Activated gamma-delta T cell treated with anti-CD3 and anti-CD28 coated beads, Interleukin-2, amount 50 U/mL, for 16 hours (primary cell): ENCODE results near the gene TJAP1.

ENCODE experiments used
- DNase-seq: peaks from one replicate; pipeline ENCODE4 v3.0.0-alpha.2; 2020; ENCODE audit warnings: low read depth

TJAP1 gene, protein sequence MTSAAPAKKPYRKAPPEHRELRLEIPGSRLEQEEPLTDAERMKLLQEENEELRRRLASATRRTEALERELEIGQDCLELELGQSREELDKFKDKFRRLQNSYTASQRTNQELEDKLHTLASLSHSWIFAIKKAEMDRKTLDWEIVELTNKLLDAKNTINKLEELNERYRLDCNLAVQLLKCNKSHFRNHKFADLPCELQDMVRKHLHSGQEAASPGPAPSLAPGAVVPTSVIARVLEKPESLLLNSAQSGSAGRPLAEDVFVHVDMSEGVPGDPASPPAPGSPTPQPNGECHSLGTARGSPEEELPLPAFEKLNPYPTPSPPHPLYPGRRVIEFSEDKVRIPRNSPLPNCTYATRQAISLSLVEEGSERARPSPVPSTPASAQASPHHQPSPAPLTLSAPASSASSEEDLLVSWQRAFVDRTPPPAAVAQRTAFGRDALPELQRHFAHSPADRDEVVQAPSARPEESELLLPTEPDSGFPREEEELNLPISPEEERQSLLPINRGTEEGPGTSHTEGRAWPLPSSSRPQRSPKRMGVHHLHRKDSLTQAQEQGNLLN

DNA sequence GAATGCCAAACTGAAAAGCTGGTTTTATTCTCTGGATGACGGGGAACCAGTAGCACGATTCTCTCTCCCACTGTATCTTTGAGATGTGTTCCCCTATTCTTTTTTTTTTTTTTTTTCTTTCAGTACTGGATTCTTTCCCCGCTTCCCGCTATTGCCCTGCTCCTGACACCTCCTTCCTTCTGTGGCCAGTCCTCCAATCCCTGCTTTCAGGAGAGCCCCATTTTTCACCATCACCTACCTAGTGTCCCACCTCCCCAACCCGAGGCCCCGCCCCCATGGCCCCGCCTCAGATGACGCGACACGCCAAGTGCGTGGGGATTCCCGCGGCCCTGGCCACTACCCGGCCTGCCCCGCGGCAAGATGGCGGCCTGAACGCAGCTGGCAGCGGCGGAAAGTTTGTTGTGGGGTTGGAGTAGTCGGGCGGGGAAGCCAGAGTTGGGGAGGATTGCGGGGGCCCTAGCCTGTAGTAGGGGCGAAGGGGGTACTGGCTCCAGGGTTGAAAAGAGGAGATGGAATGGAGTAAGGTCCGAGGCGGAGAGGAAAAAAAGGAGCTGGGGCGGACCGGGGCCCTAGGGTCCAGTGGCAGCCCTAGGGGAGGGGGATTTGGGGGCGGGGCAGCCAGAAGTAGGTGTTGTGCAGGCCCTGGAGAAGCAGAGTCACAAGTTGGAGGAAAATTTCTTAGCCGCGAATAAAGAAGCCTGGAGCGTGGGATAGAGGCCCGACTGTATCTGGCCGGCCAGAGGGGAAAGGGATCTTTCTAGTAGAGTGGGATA lies at the start of gene TJAP1:
Gene TJAP1, plus strand, starts transcription at position 336 of the 773 bp plus-strand sequence. CDS start 21,432 bp downstream, outside the sequence.
- peak; percentile 96 for DNase-seq

DNA sequence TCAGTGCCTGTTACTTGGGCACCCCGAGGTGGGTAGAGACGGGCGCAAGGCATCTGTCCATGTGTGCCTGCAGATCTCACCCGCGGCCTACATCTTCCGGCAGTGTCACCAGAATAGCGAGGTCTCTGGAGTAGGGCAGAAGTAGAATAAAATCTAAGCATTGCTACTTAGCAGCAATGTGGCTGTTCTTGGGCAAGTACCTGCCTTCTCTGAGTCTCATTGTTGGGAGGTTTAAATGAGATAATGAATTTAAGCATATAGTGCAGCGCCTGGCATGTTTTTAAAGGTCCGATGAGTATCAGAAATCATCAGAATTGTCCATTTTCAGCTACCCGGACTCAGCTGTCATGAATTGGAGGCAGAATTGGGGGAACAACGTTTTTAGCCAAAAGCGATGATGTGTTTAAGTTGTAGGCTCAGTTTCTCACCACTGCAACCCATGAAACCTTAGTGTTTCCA lies 49.2 kb upstream of the TJAP1 start:
- no peak for DNase-seq

DNA sequence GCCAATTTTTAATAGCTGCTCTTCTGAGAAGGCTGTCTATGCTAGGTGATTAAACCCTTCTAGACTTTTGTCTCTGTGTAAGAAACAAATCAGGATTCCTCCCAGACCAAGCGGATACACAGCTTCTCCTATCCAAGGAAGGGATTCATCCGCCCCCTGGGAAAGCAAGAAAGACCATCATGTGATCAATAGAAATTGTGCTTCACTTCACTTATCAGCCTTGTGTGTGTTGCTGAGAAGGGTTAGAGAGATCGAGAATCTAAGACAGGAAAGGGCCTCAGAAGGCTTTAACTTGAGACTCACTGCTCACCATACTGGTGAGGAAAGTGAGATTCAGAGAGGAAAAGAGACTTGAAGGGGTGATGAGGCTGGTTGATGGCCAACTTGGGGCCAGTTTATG lies 48.5 kb upstream of the TJAP1 start:
- no peak for DNase-seq

DNA sequence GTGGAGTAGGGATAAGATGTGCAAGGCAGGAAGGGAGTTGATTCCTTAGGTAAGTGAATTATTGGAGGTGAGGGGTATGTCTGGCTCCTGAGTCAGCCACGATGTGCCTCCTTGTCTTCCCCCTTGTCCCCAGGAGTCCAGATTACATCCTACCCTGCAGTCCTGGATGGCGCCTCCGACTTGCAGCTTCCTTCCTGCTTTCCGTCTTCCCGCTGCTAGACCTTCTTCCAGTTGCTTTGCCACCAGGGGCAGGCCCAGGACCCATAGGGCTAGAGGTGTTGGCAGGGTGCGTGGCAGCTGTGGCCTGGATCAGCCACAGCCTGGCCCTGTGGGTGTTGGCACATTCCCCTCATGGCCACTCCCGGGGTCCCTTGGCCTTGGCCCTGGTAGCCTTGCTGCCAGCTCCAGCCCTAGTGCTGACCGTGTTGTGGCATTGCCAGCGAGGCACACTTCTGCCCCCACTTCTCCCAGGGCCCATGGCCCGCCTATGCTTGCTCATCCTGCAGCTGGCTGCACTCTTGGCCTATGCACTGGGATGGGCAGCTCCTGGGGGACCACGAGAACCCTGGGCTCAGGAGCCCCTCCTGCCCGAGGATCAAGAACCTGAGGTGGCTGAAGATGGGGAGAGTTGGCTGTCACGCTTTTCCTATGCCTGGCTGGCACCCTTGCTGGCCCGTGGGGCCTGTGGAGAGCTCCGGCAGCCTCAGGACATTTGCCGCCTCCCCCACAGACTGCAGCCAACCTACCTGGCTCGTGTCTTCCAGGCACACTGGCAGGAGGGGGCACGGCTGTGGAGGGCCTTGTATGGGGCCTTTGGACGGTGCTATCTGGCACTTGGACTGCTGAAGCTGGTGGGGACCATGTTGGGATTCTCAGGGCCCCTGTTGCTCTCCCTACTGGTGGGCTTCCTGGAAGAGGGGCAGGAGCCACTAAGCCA lies 45.1 kb upstream of the TJAP1 start:
- DNase-seq: no peak

DNA sequence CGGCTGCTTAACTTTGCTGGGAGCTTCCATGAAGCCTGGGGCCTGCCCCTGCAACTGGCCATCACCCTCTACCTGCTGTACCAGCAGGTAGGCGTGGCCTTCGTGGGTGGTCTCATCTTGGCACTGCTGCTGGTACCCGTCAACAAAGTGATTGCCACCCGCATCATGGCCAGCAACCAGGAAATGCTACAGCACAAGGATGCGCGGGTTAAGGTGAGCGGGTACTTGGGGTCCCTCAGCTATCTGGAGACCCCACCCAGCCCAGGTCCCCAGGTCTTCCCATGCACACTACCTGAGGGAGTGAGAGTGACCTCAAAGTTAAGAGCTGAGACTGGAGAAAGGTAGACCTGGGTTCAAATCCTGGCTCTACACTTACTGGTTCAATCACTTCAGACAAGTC lies 44.2 kb upstream of the TJAP1 start:
- DNase-seq: no peak

DNA sequence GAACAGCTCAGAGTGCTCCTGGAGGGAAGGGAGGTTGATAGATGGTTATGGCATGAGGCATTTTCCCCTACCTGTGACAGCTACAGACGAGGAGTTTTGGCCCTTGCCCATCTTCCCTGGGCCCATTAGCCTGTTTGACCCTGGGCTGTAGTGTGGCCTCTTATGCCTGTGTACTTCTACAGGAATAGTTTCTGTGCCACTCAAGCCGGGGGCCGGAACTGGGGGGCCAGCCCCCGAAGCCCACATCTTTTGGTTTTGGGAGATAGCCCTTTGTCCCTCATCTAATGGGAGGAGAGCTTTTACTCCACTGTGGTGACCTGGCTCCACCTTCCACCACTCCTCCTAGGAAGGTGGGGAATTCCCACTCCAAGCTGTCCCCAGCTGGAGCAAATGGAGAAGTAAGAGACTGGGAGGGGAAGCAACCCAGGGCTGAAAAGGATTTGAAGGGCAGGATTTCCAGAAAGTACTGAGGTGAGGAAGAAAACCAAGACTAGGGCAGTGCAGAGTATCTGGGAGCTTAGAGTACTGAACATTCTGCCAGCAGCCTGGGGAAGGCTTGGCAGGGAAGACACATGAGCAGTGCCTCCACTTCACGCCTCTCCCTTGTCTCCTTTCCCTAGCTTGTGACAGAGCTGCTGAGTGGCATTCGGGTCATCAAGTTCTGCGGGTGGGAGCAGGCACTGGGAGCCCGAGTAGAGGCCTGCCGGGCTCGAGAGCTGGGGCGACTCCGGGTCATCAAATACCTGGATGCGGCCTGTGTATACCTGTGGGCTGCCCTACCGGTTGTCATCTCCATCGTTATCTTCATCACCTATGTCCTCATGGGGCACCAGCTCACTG lies 43.1 kb upstream of the TJAP1 start:
- no peak for DNase-seq

DNA sequence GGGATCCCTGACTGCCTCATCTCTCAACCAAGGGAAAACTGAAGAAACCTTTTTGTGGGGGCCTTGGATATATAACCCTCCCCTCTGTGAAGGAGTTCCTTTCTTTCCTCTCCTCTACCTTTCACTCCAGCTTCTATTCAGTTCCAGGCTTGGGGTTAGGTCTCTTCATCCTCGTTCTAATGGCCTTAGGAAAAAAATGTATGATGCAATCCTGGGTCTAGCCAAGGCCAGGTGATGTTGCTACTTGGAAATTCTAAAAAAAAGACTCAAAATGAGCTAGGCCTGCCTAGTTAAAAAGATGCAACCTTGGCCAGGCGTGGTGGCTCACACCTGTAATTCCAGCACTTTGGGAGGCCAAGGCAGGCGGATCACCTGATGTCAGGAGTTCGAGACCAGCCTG lies 42.4 kb upstream of the TJAP1 start:
- no peak for DNase-seq

DNA sequence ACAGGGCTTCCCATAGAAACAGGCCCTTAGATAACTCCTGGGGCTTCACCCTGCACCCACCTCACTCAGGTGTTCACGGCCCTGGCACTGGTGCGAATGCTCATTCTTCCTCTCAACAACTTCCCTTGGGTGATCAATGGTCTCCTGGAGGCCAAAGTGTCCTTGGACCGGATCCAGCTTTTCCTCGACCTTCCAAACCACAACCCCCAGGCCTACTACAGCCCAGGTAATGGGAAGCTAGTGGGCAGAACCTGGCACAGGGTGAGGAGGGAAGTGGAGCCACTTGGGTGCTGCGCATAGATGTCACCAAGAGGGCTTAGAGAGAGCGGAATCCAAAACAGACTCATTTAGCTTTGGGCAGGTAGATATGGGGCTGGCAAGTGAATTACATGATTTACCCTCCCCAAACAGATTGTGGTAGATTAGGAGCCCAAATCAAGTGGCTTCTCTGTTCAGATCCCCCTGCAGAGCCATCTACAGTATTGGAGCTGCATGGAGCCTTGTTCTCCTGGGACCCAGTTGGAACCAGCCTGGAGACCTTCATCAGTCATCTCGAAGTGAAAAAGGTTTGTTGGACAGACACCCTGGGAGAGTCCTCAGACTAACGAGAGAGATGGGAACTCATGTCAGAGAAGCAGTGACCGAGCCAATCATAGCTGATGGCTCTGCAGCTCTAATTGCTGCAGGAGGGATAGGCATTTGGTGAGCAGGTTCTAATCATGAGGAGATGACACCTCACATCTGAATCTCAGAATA lies 41.5 kb upstream of the TJAP1 start:
- no peak for DNase-seq

DNA sequence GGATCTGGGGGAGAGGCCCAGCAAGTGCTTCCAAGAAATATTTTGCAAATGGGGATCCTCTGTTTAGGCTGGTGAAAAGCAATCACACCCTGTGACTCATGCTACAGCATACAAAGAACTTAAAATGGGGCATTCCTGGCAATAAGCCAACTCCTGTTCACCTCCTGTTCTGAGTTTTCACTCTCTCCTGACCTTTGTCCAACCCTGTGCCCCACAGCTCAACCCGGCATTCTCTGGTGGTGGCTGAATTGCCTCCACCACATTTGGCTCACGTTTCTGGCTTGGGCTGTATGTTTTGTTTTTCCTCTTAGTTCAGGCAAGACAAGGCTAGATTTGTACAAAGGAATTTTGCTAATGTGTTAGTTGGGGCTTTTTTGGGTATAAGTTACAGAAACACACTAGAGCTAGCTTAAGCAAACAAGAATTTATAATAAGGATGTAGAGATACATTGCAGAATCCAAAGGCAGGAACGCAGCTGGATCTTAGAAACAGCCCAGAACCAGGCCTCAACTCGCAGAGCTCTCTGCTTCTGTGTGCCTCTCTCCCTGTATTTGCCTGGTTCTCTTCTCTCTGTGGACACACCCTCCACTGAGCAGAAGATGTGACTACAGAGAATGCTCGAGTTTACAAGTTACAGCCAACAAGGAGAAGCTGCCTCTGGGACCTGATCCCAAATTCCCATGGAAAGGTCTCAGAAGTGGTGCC lies 40.6 kb upstream of the TJAP1 start:
- DNase-seq: no peak

DNA sequence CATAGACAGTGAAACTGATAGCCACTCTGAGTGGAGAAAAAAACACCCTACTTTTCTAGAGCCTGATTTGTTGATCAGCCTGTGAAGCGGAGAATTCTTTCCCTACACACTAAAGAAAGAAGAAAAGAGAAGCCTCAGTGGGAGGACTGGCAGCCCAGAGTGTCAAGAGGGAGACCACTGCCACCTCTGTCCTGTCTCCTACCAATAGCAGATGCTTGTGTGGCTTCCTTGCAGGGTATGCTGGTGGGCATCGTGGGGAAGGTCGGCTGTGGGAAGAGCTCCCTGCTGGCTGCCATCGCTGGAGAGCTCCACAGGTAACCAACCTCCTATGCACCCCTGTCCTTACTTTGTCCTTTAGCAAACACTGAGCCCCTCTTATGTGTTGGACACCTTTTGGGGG lies 39.7 kb upstream of the TJAP1 start:
- no peak for DNase-seq

DNA sequence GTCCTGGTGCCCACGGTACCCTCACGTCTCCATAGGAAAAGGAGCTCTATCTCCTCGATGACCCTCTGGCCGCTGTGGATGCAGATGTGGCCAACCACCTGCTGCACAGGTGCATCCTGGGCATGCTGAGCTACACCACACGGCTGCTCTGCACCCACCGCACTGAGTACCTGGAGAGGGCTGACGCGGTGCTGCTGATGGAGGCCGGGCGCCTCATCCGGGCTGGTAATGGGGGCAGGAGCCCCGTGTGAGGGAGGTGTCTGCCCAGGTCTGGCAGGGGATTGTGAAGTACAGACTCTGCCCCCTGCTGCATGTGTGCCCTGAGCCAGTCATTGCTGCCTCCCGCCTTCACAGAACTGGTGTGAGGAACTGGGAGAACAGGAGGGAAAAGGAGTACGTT lies 34.4 kb upstream of the TJAP1 start:
- no peak for DNase-seq

DNA sequence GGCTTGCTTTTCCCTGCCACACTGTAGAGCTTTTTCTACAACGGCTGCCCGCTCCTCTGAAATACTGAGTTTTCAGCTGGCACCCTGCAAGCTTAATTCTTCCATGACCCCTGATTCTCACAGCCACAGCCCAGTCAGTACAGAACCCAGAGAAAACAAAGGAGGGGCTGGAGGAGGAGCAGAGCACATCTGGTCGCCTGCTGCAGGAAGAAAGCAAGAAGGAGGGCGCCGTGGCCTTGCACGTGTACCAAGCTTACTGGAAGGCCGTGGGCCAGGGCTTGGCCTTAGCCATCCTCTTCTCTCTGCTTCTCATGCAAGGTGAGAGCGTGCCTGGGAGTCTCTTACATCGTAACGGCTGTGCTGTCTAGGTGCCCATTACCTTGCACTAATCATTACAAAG lies 33.3 kb upstream of the TJAP1 start:
- DNase-seq: no peak

DNA sequence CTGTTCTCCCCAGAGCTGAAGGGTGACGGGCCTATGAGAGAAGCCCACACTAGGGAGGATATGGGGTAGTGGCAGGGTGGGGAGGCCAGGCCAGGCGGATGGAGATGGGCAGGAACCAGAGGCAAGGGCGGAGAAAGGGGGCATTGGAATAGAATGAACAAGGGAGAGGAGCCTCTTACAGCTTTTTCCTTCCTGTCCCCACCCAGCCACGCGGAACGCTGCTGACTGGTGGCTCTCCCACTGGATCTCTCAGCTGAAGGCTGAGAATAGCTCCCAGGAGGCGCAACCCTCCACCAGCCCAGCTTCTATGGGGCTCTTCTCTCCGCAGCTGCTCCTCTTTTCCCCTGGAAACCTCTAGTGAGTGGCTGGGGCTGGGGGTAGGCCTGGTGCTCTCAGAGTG lies 32.8 kb upstream of the TJAP1 start:
- DNase-seq: no peak

DNA sequence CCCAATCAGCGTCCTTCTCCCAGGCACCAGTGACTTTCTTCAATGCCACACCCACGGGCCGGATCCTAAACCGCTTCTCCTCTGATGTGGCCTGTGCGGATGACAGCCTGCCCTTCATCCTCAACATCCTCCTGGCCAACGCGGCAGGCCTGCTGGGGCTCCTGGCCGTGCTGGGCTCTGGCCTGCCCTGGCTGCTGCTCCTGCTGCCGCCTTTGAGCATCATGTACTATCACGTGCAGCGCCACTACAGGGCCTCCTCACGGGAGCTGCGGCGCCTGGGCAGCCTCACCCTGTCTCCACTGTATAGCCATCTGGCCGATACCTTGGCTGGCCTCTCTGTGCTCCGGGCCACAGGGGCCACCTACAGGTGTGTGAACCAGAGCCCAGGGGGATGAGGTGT lies 31.8 kb upstream of the TJAP1 start:
- DNase-seq: no peak

DNA sequence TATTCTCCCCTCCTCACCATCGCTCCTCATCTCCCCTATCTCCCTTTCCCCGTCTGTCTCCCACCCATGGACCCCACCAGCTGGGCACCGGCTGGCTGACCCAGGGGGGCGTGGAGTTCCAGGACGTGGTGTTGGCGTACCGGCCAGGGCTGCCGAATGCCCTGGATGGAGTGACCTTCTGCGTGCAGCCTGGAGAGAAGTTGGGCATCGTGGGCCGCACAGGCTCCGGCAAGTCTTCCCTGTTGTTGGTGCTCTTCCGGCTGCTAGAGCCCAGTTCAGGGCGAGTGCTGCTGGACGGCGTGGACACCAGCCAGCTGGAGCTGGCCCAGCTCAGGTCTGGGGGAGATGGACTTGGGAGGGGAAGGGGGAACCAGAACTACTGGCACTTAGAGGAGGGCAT lies 29.8 kb upstream of the TJAP1 start:
- no peak for DNase-seq

DNA sequence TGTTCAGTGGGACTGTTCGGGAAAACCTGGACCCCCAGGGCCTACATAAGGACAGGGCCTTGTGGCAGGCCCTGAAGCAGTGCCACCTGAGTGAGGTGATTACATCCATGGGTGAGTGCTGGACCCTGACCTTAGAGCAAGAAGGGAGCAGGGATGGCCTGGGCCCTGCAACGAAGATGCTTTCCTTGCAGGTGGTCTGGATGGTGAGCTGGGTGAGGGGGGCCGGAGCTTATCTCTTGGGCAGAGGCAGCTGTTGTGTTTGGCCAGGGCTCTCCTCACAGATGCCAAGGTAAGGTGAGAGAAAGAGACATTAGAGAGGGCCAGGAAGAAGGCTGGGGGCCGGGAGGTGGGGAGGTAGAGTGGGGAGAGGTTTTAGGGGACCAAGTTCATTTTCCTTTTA lies 28.5 kb upstream of the TJAP1 start:
- no peak for DNase-seq

DNA sequence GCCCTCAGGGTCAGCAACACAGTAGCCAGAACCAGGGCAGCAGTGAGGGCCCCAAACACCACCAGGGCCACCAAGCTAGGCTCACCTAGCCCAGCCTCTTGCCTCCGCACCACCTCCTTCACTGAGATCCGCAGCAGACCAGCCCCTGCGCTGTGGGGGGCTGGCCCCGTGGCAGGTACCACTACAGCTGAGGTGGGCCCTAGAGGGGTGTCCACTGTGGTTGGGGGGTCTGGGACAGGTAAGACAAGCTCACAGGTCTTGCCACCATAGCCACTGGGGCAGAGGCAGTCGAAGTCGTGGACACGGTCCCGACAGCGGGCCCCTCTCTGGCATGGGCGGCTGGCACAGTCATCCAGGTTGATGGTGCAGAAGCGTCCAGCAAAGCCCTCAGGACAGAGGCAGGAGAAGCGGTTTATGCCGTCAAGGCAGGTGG lies 26.7 kb upstream of the TJAP1 start:
- no peak for DNase-seq

DNA sequence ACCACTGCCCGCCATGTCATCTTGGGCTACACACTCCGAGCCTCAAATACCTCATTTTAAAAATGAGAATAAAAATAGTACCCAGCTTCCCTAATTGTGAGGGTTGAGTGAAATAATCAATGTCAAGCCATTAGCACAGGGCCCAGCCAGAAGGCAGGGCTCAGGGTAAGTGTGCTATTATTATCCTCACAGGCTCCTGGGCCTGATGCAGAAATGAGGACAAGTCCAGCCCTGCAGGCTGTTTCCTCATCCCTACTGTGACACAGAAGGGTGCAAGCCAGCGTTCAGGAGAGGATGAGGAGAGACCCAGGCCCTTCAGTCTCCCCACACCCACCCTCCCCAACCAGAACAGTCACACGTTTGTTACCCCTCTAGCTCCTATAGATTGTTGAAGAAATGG lies 26.0 kb upstream of the TJAP1 start:
- DNase-seq: no peak

DNA sequence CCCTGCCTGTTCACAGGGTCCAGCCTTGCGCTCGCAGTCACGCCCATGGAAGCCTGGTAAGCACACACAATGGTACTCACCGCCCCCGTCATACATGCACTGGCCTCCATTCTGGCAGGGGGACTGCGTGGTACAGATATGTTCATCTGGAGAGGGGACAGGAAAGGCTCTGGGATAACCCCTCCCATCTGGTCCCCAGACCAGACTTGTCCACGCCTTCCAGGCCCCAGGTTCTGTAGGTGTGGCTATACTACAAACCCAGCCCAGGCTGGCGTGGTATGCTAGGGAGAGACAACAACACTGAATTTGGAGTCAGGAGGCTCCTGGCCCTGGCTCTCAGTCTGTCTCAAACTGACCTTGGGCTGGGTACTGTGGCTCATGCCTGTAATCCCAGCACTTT lies 25.4 kb upstream of the TJAP1 start:
- no peak for DNase-seq

DNA sequence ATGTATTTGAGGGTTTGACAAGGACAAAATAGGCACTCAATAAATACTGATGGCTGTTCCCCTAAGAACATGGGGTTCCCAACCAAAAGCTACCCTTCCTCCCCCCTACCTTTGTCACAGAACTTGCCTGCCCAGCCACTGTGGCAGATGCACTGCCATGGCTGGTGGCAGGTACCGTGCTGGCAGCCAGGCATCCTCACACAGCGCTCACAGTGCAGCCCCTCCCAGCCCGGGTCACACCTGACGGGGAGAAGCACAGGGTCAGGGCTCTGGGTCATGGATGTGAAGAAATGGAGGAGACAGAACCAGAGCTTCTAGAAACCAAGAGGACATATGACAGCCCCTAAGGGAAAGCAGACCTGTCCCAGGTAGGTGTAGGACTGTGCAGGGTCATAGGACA lies 24.5 kb upstream of the TJAP1 start:
- no peak for DNase-seq
